Mesendoderm (in vitro differentiated cells): ENCODE data around the gene ADAMTS17.
A peak's percentile ranks its signal among the peaks of the same experiment; 100 is the strongest.

Experiments
- DNase-seq: peaks from one replicate; pipeline ENCODE4 v3.0.0; 2013
- H2AK5ac ChIP-seq: 2 replicates; pipeline ENCODE4 v1.6.1; 2013; ENCODE audit warnings: low read length, inconsistent platforms
- H2BK120ac ChIP-seq: 2 replicates; pipeline ENCODE4 v1.6.1; 2013; ENCODE audit warnings: low read depth, mild to moderate bottlenecking, low read length, moderate library complexity, mixed read lengths
- H2BK15ac ChIP-seq: replicated peaks from 2 replicates; pipeline ENCODE4 v1.6.1; 2013; ENCODE audit warnings: low read depth, mild to moderate bottlenecking, moderate library complexity
- H2BK5ac ChIP-seq: 2 replicates; pipeline ENCODE4 v1.6.1; 2013; ENCODE audit warnings: low read length, inconsistent platforms
- H3K18ac ChIP-seq: 2 replicates; pipeline ENCODE4 v1.6.1; 2013; ENCODE audit warnings: mild to moderate bottlenecking, low read length, mixed read lengths
- H3K23ac ChIP-seq: one replicate; pipeline ENCODE4 v1.6.1; 2013; ENCODE audit warnings: low read length
- H3K27ac ChIP-seq: 2 replicates; pipeline ENCODE4 v1.5.1; 2013; ENCODE audit warnings: low read depth, mild to moderate bottlenecking, inconsistent platforms, low read length, moderate library complexity
- H3K27me3 ChIP-seq: 2 replicates; pipeline ENCODE4 v1.6.1; 2013; ENCODE audit warnings: low read length, control low read depth, mild to moderate bottlenecking, inconsistent platforms; ENCODE audit not compliant: insufficient read depth, poor library complexity
- H3K36me3 ChIP-seq: 2 replicates; pipeline ENCODE4 v1.6.1; 2013; ENCODE audit warnings: low read length, inconsistent platforms; ENCODE audit not compliant: control insufficient read depth, insufficient read depth
- H3K4ac ChIP-seq: one replicate; pipeline ENCODE4 v1.6.1; 2013; ENCODE audit warnings: low read depth, mild to moderate bottlenecking, low read length, moderate library complexity
- H3K4me1 ChIP-seq: 2 replicates; pipeline ENCODE4 v1.6.1; 2013; ENCODE audit warnings: low read depth, low read length, inconsistent platforms; ENCODE audit not compliant: control insufficient read depth
- H3K4me2 ChIP-seq: 2 replicates; pipeline ENCODE4 v1.6.1; 2013; ENCODE audit warnings: low read length
- H3K4me3 ChIP-seq: 2 replicates; pipeline ENCODE4 v1.5.1; 2013; ENCODE audit warnings: mild to moderate bottlenecking, low read length
- H3K56ac ChIP-seq: one replicate; pipeline ENCODE4 v1.6.1; 2013; ENCODE audit warnings: low read length
- H3K79me1 ChIP-seq: 2 replicates; pipeline ENCODE4 v1.6.1; 2013; ENCODE audit warnings: low read length, inconsistent platforms
- H3K79me2 ChIP-seq: 2 replicates; pipeline ENCODE4 v1.6.1; 2013; ENCODE audit warnings: mild to moderate bottlenecking, low read length; ENCODE audit not compliant: control insufficient read depth, insufficient read depth
- H3K9ac ChIP-seq: 2 replicates; pipeline ENCODE4 v1.6.1; 2013; ENCODE audit warnings: low read length, inconsistent platforms
- H4K5ac ChIP-seq: one replicate; pipeline ENCODE4 v1.6.1; 2013; ENCODE audit warnings: low read length
- H4K8ac ChIP-seq: one replicate; pipeline ENCODE4 v1.6.1; 2013; ENCODE audit warnings: low read depth, mild to moderate bottlenecking, control low read depth, low read length, moderate library complexity
- WGBS: extraction: QIAGEN DNeasy Blood & Tissue Kit; methylation state at CpG from one replicate; pipeline ENCODE4 v1.1.7; 2013; ENCODE audit warnings: low lambda C conversion rate, missing lambda C conversion rate; ENCODE audit not compliant: insufficient coverage; ENCODE audit errors: extremely low coverage; 5-methylcytosine and 5-hydroxymethylcytosine counted together

ADAMTS17 gene

DNA sequence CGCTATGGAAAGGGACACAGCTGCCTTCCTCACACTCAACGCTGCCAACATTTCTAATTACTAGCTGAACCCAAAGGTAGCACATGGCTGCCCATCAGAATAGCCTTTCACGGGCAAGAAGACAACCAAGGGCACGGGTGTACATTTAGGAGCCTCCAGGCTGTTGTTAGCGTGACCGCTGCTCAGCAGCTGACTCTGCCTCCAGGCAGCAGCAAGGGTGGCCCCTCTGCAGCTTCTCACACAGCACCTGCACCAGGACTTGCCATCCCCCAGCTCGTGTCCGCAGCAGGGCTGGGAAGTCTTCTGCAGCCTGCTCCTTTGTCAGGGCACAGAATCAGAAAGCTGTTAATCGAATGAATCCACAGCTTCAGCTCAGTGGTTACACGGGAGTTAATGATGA is 146.8 kb downstream of the ADAMTS17 start:
- no peaks in the 10 kb centered on the region for H3K79me1 ChIP-seq
- no peak overlapping the region for H3K18ac ChIP-seq
- H2BK15ac ChIP-seq, result no peak overlapping the region
- H3K23ac ChIP-seq, result peak overlapping the region; percentile 24
- H3K36me3 ChIP-seq, result no peaks in the 10 kb centered on the region
- H2BK5ac ChIP-seq, result no peak overlapping the region
- no peak overlapping the region for H3K4ac ChIP-seq
- H3K27ac ChIP-seq, result no peak overlapping the region
- peaks cover 9% of the 10 kb centered on the region for H3K4me1 ChIP-seq
- no peak overlapping the region for H2BK120ac ChIP-seq
- no peak overlapping the region for H2AK5ac ChIP-seq
- no peaks in the 10 kb centered on the region for H3K27me3 ChIP-seq
- H3K4me2 ChIP-seq, result no peak overlapping the region
- H3K9ac ChIP-seq, result no peak overlapping the region
- WGBS, result no CpG with 5 or more reads among the region's 10 CpGs
- no peaks in the 10 kb centered on the region for H3K79me2 ChIP-seq
- H3K56ac ChIP-seq, result peak overlapping the region; percentile 15
- no peak overlapping the region for H4K8ac ChIP-seq
- H3K4me3 ChIP-seq, result no peak overlapping the region
- H4K5ac ChIP-seq, result no peak overlapping the region
- DNase-seq, result no peak

DNA sequence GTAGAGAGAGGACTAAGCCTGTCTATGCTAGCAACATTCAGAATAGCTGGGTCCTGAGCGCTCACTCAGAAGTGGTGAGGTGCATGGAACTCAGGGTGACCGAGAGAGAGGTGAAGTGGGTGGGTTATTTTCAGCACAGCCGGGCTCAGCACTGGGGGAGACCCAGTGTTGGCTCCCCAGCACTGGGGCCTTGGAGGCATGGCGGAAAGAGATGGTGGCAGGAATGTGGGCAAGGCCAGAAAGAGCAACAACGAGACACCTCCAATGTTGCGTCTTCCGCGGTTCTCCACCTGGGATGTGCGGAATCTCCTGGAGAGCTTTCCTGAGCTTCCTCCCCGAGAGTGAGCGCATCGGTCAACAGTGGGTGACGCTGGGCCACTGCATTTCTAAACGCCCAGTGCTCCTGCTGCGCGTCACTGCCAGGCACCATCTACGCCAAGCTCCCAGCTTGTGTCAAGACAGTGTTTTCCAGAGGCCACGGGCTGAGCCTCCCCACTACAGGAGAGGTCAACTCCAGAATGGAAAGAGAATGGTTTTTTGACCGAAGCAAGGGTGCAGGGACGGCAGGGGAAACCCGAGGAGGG is 148.4 kb downstream of the ADAMTS17 start:
- Histone ChIP-seq H3K27me3 (no peaks in the 10 kb centered on the region), H2BK5ac (no peak overlapping the region), H3K4me1 (peaks cover 9% of the 10 kb centered on the region), H3K56ac (no peak overlapping the region), H3K36me3 (no peaks in the 10 kb centered on the region), H3K18ac (no peak overlapping the region), H3K27ac (no peak overlapping the region), H3K4me2 (no peak overlapping the region), H3K4ac (no peak overlapping the region), H2BK15ac (no peak overlapping the region), H4K5ac (no peak overlapping the region), H3K79me2 (no peaks in the 10 kb centered on the region), H2BK120ac (no peak overlapping the region), H4K8ac (no peak overlapping the region), H3K23ac (no peak overlapping the region), H3K79me1 (no peaks in the 10 kb centered on the region), H3K4me3 (no peak overlapping the region), H2AK5ac (no peak overlapping the region), H3K9ac (no peak overlapping the region)
- no peak for DNase-seq
- WGBS, result no CpG with 5 or more reads among the region's 21 CpGs

DNA sequence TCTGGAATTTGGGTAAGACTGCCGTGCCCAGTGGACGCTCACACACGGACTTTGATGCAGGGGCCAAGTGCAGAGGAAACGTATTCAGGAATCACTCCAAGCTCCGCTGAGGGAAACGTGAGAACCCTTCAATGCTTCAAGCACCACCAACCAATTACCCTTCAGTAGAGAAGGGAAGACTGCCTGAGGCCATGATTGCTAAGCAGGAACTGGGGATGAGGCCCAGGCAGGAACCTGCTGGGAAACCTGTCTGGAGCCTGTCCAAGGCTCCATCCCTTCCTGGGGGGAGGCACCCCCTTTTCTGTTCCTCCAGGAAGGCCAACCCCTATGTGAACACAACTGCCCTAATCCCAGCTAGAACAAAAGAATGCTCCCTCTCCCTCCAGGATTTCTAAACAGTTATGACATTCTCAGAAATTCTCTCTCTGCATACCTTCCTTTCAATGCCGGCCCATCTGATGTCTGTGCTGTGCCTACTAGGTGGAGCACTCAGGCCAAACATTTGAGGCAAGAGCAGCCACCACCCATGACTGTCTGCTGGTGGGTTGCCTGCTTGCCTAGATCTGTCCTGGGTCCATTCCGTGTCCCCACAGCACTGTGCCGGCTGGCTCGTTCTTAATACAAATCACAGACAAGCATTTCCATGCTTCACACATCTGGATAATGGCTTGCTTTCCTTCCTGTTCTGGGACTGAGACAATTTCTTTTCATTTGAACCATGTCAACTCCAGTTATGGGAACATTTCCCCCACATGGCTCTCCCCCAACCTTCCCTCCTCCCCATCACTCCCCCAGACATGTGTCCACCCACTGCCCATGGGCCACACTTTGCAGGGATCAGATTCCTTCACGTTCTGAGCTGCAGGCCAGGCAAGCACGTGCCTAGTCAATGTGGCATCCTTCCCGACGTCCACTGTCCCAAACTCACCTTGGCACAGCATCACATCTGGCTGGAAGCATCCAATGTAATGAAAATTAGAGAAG is 149.4 kb downstream of the ADAMTS17 start:
- Histone ChIP-seq H3K79me2 (no peaks in the 10 kb centered on the region), H3K79me1 (no peaks in the 10 kb centered on the region), H2BK5ac (no peak overlapping the region), H3K9ac (no peak overlapping the region), H3K4ac (no peak overlapping the region), H3K27ac (no peak overlapping the region), H3K4me1 (peaks cover 9% of the 10 kb centered on the region), H2AK5ac (no peak overlapping the region), H3K4me3 (no peak overlapping the region), H3K36me3 (no peaks in the 10 kb centered on the region), H4K5ac (no peak overlapping the region), H2BK15ac (no peak overlapping the region), H3K4me2 (no peak overlapping the region), H4K8ac (no peak overlapping the region), H3K27me3 (no peaks in the 10 kb centered on the region), H3K23ac (no peak overlapping the region), H3K56ac (peak overlapping the region; percentile 42), H2BK120ac (no peak overlapping the region), H3K18ac (no peak overlapping the region)
- WGBS, result no CpG with 5 or more reads among the region's 14 CpGs
- peak; percentile 77 for DNase-seq

DNA sequence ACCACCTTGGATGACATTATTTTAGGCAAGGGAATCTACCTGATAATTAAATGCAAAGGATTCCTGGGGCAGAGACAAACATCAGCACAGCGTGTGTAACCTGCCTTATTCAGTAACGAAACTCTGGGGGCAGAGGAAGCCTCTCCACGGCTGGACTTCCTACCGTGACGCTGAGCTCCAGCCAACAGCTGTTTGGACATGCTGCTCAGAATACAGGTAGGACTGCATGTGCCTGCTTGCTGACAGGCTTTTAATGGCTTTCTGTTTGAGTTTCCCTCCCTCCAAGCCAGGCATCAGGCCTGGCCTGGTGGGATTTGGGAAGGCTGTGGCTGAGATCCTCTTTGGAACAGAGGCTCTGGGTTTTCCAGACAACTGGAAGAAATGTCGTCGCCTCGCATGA is 150.6 kb downstream of the ADAMTS17 start:
- Histone ChIP-seq H3K4me2 (no peak overlapping the region), H3K36me3 (no peaks in the 10 kb centered on the region), H3K4me1 (peaks cover 9% of the 10 kb centered on the region), H4K8ac (no peak overlapping the region), H3K27me3 (no peaks in the 10 kb centered on the region), H3K4ac (no peak overlapping the region), H2BK5ac (no peak overlapping the region), H3K4me3 (no peak overlapping the region), H2AK5ac (no peak overlapping the region), H3K23ac (peak overlapping the region; percentile 66), H2BK120ac (no peak overlapping the region), H3K27ac (no peak overlapping the region), H2BK15ac (no peak overlapping the region), H3K56ac (peak overlapping the region; percentile 64), H3K18ac (no peak overlapping the region), H3K9ac (no peak overlapping the region), H3K79me1 (no peaks in the 10 kb centered on the region), H4K5ac (no peak overlapping the region), H3K79me2 (no peaks in the 10 kb centered on the region)
- DNase-seq, result peak; percentile 6
- WGBS, result no CpG with 5 or more reads among the region's 8 CpGs

DNA sequence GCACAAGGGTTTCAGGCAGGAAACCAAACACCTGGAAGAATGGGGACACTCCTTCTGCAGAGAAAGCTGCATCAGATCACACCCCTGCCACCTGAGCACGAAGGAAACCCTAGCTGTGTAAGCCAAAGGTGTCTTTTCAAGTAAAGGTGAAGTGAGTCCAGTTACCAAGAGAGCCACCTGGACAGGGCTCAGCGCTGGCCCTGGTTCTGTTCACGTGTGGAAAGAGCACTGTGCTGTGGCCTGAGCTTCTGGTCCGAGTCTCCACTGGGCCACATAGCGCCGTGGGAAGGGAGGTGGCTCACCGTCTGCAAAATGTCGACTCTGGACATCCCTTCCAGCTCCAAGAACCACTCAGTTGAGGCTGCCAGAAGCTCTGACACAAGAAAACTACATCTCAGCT is 151.1 kb downstream of the ADAMTS17 start:
- Histone ChIP-seq H3K4me2 (no peak overlapping the region), H2BK120ac (no peak overlapping the region), H3K9ac (no peak overlapping the region), H3K79me1 (no peaks in the 10 kb centered on the region), H3K36me3 (no peaks in the 10 kb centered on the region), H3K23ac (no peak overlapping the region), H2BK5ac (no peak overlapping the region), H3K18ac (no peak overlapping the region), H3K4me3 (no peak overlapping the region), H3K27ac (no peak overlapping the region), H2AK5ac (no peak overlapping the region), H3K79me2 (no peaks in the 10 kb centered on the region), H4K5ac (no peak overlapping the region), H3K4ac (no peak overlapping the region), H3K27me3 (no peaks in the 10 kb centered on the region), H4K8ac (no peak overlapping the region), H2BK15ac (no peak overlapping the region), H3K56ac (peak overlapping the region; percentile 7), H3K4me1 (peaks cover 9% of the 10 kb centered on the region)
- WGBS, result no CpG with 5 or more reads among the region's 8 CpGs
- DNase-seq, result no peak
